ENCODE results near the gene PADI1.

DNA sequence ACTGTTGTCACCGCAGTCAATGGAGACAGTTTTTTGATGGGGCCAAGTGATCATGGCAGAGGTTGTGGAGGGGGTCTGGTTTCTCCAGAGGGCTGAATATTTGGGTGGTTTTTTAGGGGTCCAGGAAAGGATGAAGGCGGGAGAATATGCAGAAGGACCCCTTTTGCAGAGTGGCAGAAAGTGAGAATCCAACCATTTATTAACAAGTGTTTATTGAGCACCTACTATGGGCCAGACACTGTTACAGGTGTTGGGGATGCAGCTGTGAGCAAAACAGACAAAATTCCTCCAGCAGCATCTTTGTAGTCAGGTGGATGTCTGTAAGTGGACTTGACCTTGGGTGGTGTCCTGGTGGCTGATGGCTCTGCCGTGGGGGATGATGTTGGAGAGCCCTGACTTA, 15.4 kb downstream of the PADI1 start:
- TF ChIP-seq POLR2A (IDR thresholded peaks at IDR 0.05; ENCODE audit: extremely low read depth, insufficient read length), result no peak
- TF ChIP-seq, protein P1, sequence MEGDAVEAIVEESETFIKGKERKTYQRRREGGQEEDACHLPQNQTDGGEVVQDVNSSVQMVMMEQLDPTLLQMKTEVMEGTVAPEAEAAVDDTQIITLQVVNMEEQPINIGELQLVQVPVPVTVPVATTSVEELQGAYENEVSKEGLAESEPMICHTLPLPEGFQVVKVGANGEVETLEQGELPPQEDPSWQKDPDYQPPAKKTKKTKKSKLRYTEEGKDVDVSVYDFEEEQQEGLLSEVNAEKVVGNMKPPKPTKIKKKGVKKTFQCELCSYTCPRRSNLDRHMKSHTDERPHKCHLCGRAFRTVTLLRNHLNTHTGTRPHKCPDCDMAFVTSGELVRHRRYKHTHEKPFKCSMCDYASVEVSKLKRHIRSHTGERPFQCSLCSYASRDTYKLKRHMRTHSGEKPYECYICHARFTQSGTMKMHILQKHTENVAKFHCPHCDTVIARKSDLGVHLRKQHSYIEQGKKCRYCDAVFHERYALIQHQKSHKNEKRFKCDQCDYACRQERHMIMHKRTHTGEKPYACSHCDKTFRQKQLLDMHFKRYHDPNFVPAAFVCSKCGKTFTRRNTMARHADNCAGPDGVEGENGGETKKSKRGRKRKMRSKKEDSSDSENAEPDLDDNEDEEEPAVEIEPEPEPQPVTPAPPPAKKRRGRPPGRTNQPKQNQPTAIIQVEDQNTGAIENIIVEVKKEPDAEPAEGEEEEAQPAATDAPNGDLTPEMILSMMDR (IDR thresholded peaks at IDR 0.05; ENCODE audit: low read depth, low read length), result no peak
- TF ChIP-seq, protein P2, sequence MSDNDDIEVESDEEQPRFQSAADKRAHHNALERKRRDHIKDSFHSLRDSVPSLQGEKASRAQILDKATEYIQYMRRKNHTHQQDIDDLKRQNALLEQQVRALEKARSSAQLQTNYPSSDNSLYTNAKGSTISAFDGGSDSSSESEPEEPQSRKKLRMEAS (IDR thresholded peaks at IDR 0.05; ENCODE audit: low read depth, low read length), result no peak
